Neural progenitor cell (in vitro differentiated cells): Measurements from ENCODE around the gene ABCC1.

Source experiments
- CTCF ChIP-seq: fragments of 200-600 bp; sonication (generic); IDR thresholded peaks from 2 replicates; pipeline ENCODE4 v1.5.1; 2017; ENCODE audit warnings: antibody characterized with exemption, mild to moderate bottlenecking
- EZH2 ChIP-seq: fragments of 200-600 bp; sonication (generic); IDR thresholded peaks from 2 replicates; pipeline ENCODE4 v1.6.1; 2017; ENCODE audit warnings: antibody characterized with exemption, mild to moderate bottlenecking, moderate library complexity
- EZH2phosphoT487 ChIP-seq: fragments of 200-600 bp; sonication (generic); IDR thresholded peaks from 2 replicates; pipeline ENCODE4 v1.6.1; 2017; ENCODE audit warnings: antibody characterized with exemption

- no peak for TF ChIP-seq CTCF
- no peak for TF ChIP-seq EZH2
- TF ChIP-seq EZH2phosphoT487: no peak
These were observed 200.9 kb downstream of the ABCC1 start for GRCh38 chr16:16150117-16150877.
